Stimulated activated CD8-positive, alpha-beta memory T cell treated with anti-CD3 and anti-CD28 coated beads, Interleukin-2, amount 100 ng/mL, for 1 hour (primary cell): Measurements from ENCODE around the gene SHC3.

Source experiments
- DNase-seq, 2 donors: peaks; one replicate each; pipeline ENCODE4 v3.0.0-alpha.2; 2020; ENCODE audit warnings: low read depth in 2 of 2

SHC3 gene

GRCh38 chr9:89185980-89186379, 7.4 kb upstream of the SHC3 start:
- DNase-seq, result no peak

- no peak for DNase-seq
These were observed 4.5 kb upstream of the SHC3 start for GRCh38 chr9:89183146-89183545.

GRCh38 chr9:89182369-89182768, 3.8 kb upstream of the SHC3 start:
- DNase-seq, result no peak

GRCh38 chr9:89179895-89180734, 1.5 kb upstream of the SHC3 start:
- no peak for DNase-seq

GRCh38 chr9:89179540-89179894, 899 bp upstream of the SHC3 start:
- DNase-seq, result no peak

GRCh38 chr9:89178830-89179539, 367 bp upstream of the SHC3 start:
- DNase-seq, result no peak

GRCh38 chr9:89177012-89177943, 1.3 kb downstream of the SHC3 start:
- DNase-seq, result no peak

GRCh38 chr9:89175828-89176261, 2.8 kb downstream of the SHC3 start:
- DNase-seq, result no peak

- no peak for DNase-seq
These were observed 4.3 kb downstream of the SHC3 start for GRCh38 chr9:89174291-89174690.

GRCh38 chr9:89173072-89173471, 5.5 kb downstream of the SHC3 start:
- DNase-seq, result no peak

GRCh38 chr9:89172398-89172797, 6.2 kb downstream of the SHC3 start:
- DNase-seq, result no peak

GRCh38 chr9:89171693-89172092, 6.9 kb downstream of the SHC3 start:
- no peak for DNase-seq

GRCh38 chr9:89171231-89171630, 7.4 kb downstream of the SHC3 start:
- no peak for DNase-seq

GRCh38 chr9:89168901-89169813, 9.5 kb downstream of the SHC3 start:
- DNase-seq, result no peak

- no peak for DNase-seq
These were observed 10.8 kb downstream of the SHC3 start for GRCh38 chr9:89167788-89168187.

GRCh38 chr9:89166852-89167251, 11.8 kb downstream of the SHC3 start:
- DNase-seq, result no peak

- DNase-seq, result no peak
These were observed 12.7 kb downstream of the SHC3 start for GRCh38 chr9:89165880-89166279.

- no peak for DNase-seq
These were observed 13.3 kb downstream of the SHC3 start for GRCh38 chr9:89165341-89165740.

GRCh38 chr9:89161221-89161620, 17.4 kb downstream of the SHC3 start:
- no peak for DNase-seq

GRCh38 chr9:89160806-89161205, 17.8 kb downstream of the SHC3 start:
- DNase-seq, result no peak
